ENCODE data around the gene MS4A3. TPM values are rescaled to one million over a fixed set of nuclear protein-coding genes. Genes with fewer than 3 reads are reported as not detected.

Gene MS4A3
- total RNA-seq, 1 experiment from 2014 or later = not detected

GRCh38 chr11:60059052-60059451 lies 2.6 kb downstream of the MS4A3 start:
- Histone ChIP-seq H2BK15ac (ENCODE audit: low read depth, low read length) (no peak overlapping the region), H2AFZ (ENCODE audit: low read length) (no peak overlapping the region), H3K9me3 (ENCODE audit: control insufficient read depth, low read depth, low read length) (no peaks in the 10 kb centered on the region), H2AK5ac (ENCODE audit: insufficient read length, low read length) (no peak overlapping the region), H3K23me2 (ENCODE audit: insufficient read length, low read depth, low read length, poor library complexity, severe bottlenecking) (no peaks in the 10 kb centered on the region), H3K27ac (ENCODE audit: insufficient read length, low read depth, low read length) (no peak overlapping the region), H3K56ac (ENCODE audit: insufficient read length, low read depth, low read length) (no peak overlapping the region), H3K79me1 (ENCODE audit: insufficient read depth, low read depth, low read length, poor library complexity, severe bottlenecking) (no peaks in the 10 kb centered on the region), H2BK120ac (ENCODE audit: low read depth, low read length, poor library complexity, severe bottlenecking) (no peak overlapping the region), H3K18ac (ENCODE audit: insufficient read length, low read depth, low read length) (no peak overlapping the region), H3K27me3 (ENCODE audit: insufficient read depth, low read length) (no peaks in the 10 kb centered on the region; the same call in none of the 2 replicates), H3K79me2 (ENCODE audit: insufficient read depth, low read length) (no peaks in the 10 kb centered on the region), H3K4ac (ENCODE audit: low read depth, low read length) (no peak overlapping the region), H3K23ac (ENCODE audit: insufficient read length, low read depth, low read length) (no peak overlapping the region), H4K20me1 (ENCODE audit: control insufficient read depth, insufficient read depth, insufficient read length) (no peaks in the 10 kb centered on the region), H3K4me2 (ENCODE audit: insufficient read depth, insufficient read length, low read length) (no peak overlapping the region), H3T11ph (ENCODE audit: low read length) (no peak overlapping the region), H2BK12ac (ENCODE audit: insufficient read length, low read depth, low read length) (no peak overlapping the region), H2BK20ac (ENCODE audit: low read depth, low read length, poor library complexity, severe bottlenecking) (no peak overlapping the region), H4K5ac (ENCODE audit: insufficient read length, low read depth, low read length) (no peak overlapping the region), H4K8ac (replicated peaks; ENCODE audit: insufficient read length, low read depth, low read length) (no peak overlapping the region), H2BK5ac (ENCODE audit: insufficient read length, low read length) (no peak overlapping the region), H4K91ac (ENCODE audit: insufficient read length, low read depth, low read length) (no peak overlapping the region), H3K14ac (ENCODE audit: insufficient read depth, low read length) (no peak overlapping the region), H3K4me1 (ENCODE audit: insufficient read depth, low read length) (no peaks in the 10 kb centered on the region), H3K9ac (ENCODE audit: extremely low read depth, insufficient read length, low read length) (no peak overlapping the region)
- no peak for DNase-seq
- no peak overlapping the region for H3K27ac Mint-ChIP-seq
- TF ChIP-seq CTCF (conservative IDR thresholded peaks at IDR 0.05) = no peak
- no peaks in the 10 kb centered on the region for H3K36me3 Mint-ChIP-seq (ENCODE audit: insufficient read depth in 1 of 3, low read depth in 3 of 3)
- peaks cover 0 to 3% of the 10 kb centered on the region in 2 experiments; a peak in 1 of 5 replicates for H3K9me3 Mint-ChIP-seq
- WGBS (ENCODE audit: extremely low coverage, insufficient read length, low lambda C conversion rate) = no CpG with 5 or more reads among the region's 3 CpGs
- H3K27me3 Mint-ChIP-seq (ENCODE audit: low read depth) = no peaks in the 10 kb centered on the region
- H3K4me1 Mint-ChIP-seq = peaks cover 10 to 14% of the 10 kb centered on the region in 2 experiments
- no peak overlapping the region for H3K4me3 Mint-ChIP-seq

Measured in H9 (cell line).